Transverse colon (tissue), 4 donors: ENCODE measurements around the gene TIRAP.

ENCODE experiments used
- EP300 ChIP-seq: sonication (generic); formaldehyde crosslinking; IDR thresholded peaks from one replicate; pipeline ENCODE4 v1.6.1; 2017; ENCODE audit warnings: antibody characterized with exemption, low read depth
- POLR2A ChIP-seq: fragments of 450-650 bp; IDR thresholded peaks from one replicate; pipeline ENCODE4 v1.6.1; 2016; ENCODE audit warnings: antibody characterized with exemption, mild to moderate bottlenecking, moderate library complexity
- POLR2AphosphoS5 ChIP-seq, 3 donors: sonication (generic); formaldehyde crosslinking; IDR thresholded peaks; one replicate each; pipeline ENCODE4 v1.6.1; 2016; ENCODE audit warnings: antibody characterized with exemption in 3 of 3
- TF ChIP-seq, protein P1 (sequence below), 5 experiments: fragments of 200-600 bp in 3 of 5; fragments of 450-650 bp in 2 of 5; sonication (generic) in 3 of 5; IDR thresholded peaks; 1 replicate in 2 of 5; 2 replicates in 3 of 5; pipeline ENCODE4 v1.5.1; 2016 to 2017; ENCODE audit warnings: antibody characterized with exemption in 5 of 5, inconsistent platforms in 3 of 5, mild to moderate bottlenecking in 2 of 5, moderate library complexity in 1 of 5

DNA sequence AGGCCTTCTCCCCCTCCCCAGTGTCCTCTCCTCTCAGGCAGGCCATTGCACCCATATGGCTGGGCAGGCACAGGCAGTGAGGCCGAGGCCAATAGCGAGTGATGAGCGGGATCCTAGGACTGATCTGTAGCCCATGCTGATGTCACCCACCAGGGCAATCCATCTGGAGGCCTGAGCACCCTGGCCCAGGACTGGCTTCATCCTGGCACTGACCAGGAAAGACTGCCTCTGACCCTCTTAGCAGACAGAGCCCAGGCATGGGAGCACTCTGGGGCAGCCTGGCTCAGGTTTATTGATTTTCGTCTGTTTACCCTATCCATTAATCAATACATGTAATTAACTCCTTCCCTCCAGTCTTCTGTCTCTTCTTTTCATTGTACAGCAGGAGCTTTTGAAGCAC lies 5.1 kb upstream of the TIRAP start:
- TF ChIP-seq, protein P1, sequence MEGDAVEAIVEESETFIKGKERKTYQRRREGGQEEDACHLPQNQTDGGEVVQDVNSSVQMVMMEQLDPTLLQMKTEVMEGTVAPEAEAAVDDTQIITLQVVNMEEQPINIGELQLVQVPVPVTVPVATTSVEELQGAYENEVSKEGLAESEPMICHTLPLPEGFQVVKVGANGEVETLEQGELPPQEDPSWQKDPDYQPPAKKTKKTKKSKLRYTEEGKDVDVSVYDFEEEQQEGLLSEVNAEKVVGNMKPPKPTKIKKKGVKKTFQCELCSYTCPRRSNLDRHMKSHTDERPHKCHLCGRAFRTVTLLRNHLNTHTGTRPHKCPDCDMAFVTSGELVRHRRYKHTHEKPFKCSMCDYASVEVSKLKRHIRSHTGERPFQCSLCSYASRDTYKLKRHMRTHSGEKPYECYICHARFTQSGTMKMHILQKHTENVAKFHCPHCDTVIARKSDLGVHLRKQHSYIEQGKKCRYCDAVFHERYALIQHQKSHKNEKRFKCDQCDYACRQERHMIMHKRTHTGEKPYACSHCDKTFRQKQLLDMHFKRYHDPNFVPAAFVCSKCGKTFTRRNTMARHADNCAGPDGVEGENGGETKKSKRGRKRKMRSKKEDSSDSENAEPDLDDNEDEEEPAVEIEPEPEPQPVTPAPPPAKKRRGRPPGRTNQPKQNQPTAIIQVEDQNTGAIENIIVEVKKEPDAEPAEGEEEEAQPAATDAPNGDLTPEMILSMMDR (IDR thresholded peaks at IDR 0.05) = no peak
- TF ChIP-seq POLR2AphosphoS5 (IDR thresholded peaks at IDR 0.05) (no peak), POLR2A (no peak), EP300 (no peak)
